ENCODE measurements around the gene NPLOC4.
A peak's percentile ranks its signal among the peaks of the same experiment; 100 is the strongest.

NPLOC4 gene

GRCh38 chr17:81515530-81516041 is 121.3 kb downstream of the NPLOC4 start:
- no peak for DNase-seq

- DNase-seq = peak; percentile 75
Observed at GRCh38 chr17:81514739-81515529, 122.0 kb downstream of the NPLOC4 start.

- DNase-seq = no peak
Observed at GRCh38 chr17:81514489-81514738, 122.5 kb downstream of the NPLOC4 start.

- no peak for DNase-seq
Observed at GRCh38 chr17:81513753-81514488, 123.0 kb downstream of the NPLOC4 start.

GRCh38 chr17:81513372-81513752 is 123.5 kb downstream of the NPLOC4 start:
- DNase-seq = no peak

- peak; percentile 84 for DNase-seq
Observed at GRCh38 chr17:81512562-81513371, 124.1 kb downstream of the NPLOC4 start, which contains the start of gene ACTG1. Gene ACTG1 (minus strand): TSS chr17:81512799. CDS start chr17:81512354, 445 bp downstream.

- DNase-seq = no peak
Observed at GRCh38 chr17:81511804-81512561, 124.9 kb downstream of the NPLOC4 start.

GRCh38 chr17:81511554-81511803 is 125.4 kb downstream of the NPLOC4 start:
- DNase-seq = no peak

GRCh38 chr17:81510785-81511553 is 125.9 kb downstream of the NPLOC4 start:
- DNase-seq = no peak

- no peak for DNase-seq
Observed at GRCh38 chr17:81509972-81510784, 126.7 kb downstream of the NPLOC4 start.

GRCh38 chr17:81509207-81509971 is 127.5 kb downstream of the NPLOC4 start:
- no peak for DNase-seq

GRCh38 chr17:81508639-81509206 is 128.2 kb downstream of the NPLOC4 start:
- DNase-seq = no peak

Measured in NCI-H510A (cell line).